NCI-H1092 treated with DMSO at 0.1 percent for 48 hours (cell line): ENCODE data around the gene KCNT2.
"Not testable (repeated sequence)": the region's sequence is repeated elsewhere in the genome, so short reads cannot be mapped to it uniquely, and the experiment has no call there.

Source experiments
- DNase-seq: peaks from one replicate; lab custom pipeline; 2025; lab: John Stamatoyannopoulos, UW

KCNT2 gene

GRCh38 chr1:196608390-196609369, at the start of gene KCNT2:
Gene KCNT2, minus strand, starts transcription at chr1:196608440. Its CDS starts 131 bp downstream, at chr1:196608309.
- DNase-seq, result peak; percentile 98

- DNase-seq, result no peak
Observed at GRCh38 chr1:196655494-196655893, 47.3 kb upstream of the KCNT2 start.

- DNase-seq, result no peak
Observed at GRCh38 chr1:196655071-196655470, 46.8 kb upstream of the KCNT2 start.

- no peak for DNase-seq
Observed at GRCh38 chr1:196654271-196654670, 46.0 kb upstream of the KCNT2 start.

GRCh38 chr1:196651637-196652215, 43.5 kb upstream of the KCNT2 start, which contains the start of gene CFH:
Gene CFH, plus strand, starts transcription at chr1:196652043. Its CDS starts 75 bp downstream, at chr1:196652118.
- DNase-seq, result no peak

GRCh38 chr1:196651079-196651478, 42.8 kb upstream of the KCNT2 start:
- DNase-seq, result no peak

- no peak for DNase-seq
Observed at GRCh38 chr1:196650403-196650802, 42.2 kb upstream of the KCNT2 start.

GRCh38 chr1:196649990-196650389, 41.8 kb upstream of the KCNT2 start:
- no peak for DNase-seq

- DNase-seq, result no peak
Observed at GRCh38 chr1:196640976-196641375, 32.7 kb upstream of the KCNT2 start.

- not testable (repeated sequence) for DNase-seq
Observed at GRCh38 chr1:196639291-196639690, 31.1 kb upstream of the KCNT2 start.

GRCh38 chr1:196638466-196638865, 30.2 kb upstream of the KCNT2 start:
- no peak for DNase-seq

GRCh38 chr1:196637606-196638005, 29.4 kb upstream of the KCNT2 start:
- no peak for DNase-seq

- DNase-seq, result no peak
Observed at GRCh38 chr1:196628838-196629237, 20.6 kb upstream of the KCNT2 start.

- no peak for DNase-seq
Observed at GRCh38 chr1:196623079-196623478, 14.8 kb upstream of the KCNT2 start.

- no peak for DNase-seq
Observed at GRCh38 chr1:196619721-196620120, 11.5 kb upstream of the KCNT2 start.

- DNase-seq, result no peak
Observed at GRCh38 chr1:196611873-196612272, 3.6 kb upstream of the KCNT2 start.

- DNase-seq, result no peak
Observed at GRCh38 chr1:196609370-196609737, 1.1 kb upstream of the KCNT2 start.

- DNase-seq, result peak; percentile 86
Observed at GRCh38 chr1:196607981-196608380, 259 bp downstream of the KCNT2 start.

- DNase-seq, result no peak
Observed at GRCh38 chr1:196603651-196604050, 4.6 kb downstream of the KCNT2 start.

- no peak for DNase-seq
Observed at GRCh38 chr1:196598942-196599748, 9.1 kb downstream of the KCNT2 start.

GRCh38 chr1:196594700-196595099, 13.5 kb downstream of the KCNT2 start:
- no peak for DNase-seq

GRCh38 chr1:196593955-196594354, 14.3 kb downstream of the KCNT2 start:
- DNase-seq, result no peak
